ENCODE measurements around the gene CDH13.
A peak's percentile ranks its signal among the peaks of the same experiment; 100 is the strongest.

CDH13 gene

GRCh38 chr16:83651871-83652270, 1025.1 kb downstream of the CDH13 start:
- DNase-seq = peak; percentile 91

- DNase-seq = no peak
Measured at GRCh38 chr16:83652943-83653342, 1026.2 kb downstream of the CDH13 start.

- DNase-seq = no peak
Measured at GRCh38 chr16:83653785-83654184, 1027.0 kb downstream of the CDH13 start.

- DNase-seq = no peak
Measured at GRCh38 chr16:83660282-83660681, 1033.5 kb downstream of the CDH13 start.

GRCh38 chr16:83661656-83662055, 1034.9 kb downstream of the CDH13 start:
- no peak for DNase-seq

- no peak for DNase-seq
Measured at GRCh38 chr16:83666449-83666848, 1039.7 kb downstream of the CDH13 start.

- peak; percentile 40 for DNase-seq
Measured at GRCh38 chr16:83669456-83669855, 1042.7 kb downstream of the CDH13 start.

GRCh38 chr16:83674931-83675535, 1048.3 kb downstream of the CDH13 start:
- no peak for DNase-seq

GRCh38 chr16:83676086-83676485, 1049.3 kb downstream of the CDH13 start:
- no peak for DNase-seq

- DNase-seq = no peak
Measured at GRCh38 chr16:83680980-83681379, 1054.2 kb downstream of the CDH13 start.

GRCh38 chr16:83681381-83681956, 1054.7 kb downstream of the CDH13 start:
- no peak for DNase-seq

- DNase-seq = no peak
Measured at GRCh38 chr16:83682116-83682867, 1055.5 kb downstream of the CDH13 start.

GRCh38 chr16:83682868-83683235, 1056.1 kb downstream of the CDH13 start:
- DNase-seq = no peak

- no peak for DNase-seq
Measured at GRCh38 chr16:83685615-83686165, 1058.9 kb downstream of the CDH13 start.

- DNase-seq = no peak
Measured at GRCh38 chr16:83686726-83687125, 1060.0 kb downstream of the CDH13 start.

GRCh38 chr16:83689385-83689831, 1062.6 kb downstream of the CDH13 start:
- DNase-seq = no peak

- no peak for DNase-seq
Measured at GRCh38 chr16:83692224-83692623, 1065.5 kb downstream of the CDH13 start.

GRCh38 chr16:83698964-83699363, 1072.2 kb downstream of the CDH13 start:
- no peak for DNase-seq

GRCh38 chr16:83699817-83700216, 1073.0 kb downstream of the CDH13 start:
- DNase-seq = no peak

GRCh38 chr16:83700918-83701317, 1074.1 kb downstream of the CDH13 start:
- DNase-seq = no peak

- no peak for DNase-seq
Measured at GRCh38 chr16:83701494-83701893, 1074.7 kb downstream of the CDH13 start.

- no peak for DNase-seq
Measured at GRCh38 chr16:83704656-83705055, 1077.9 kb downstream of the CDH13 start.

- no peak for DNase-seq
Measured at GRCh38 chr16:83705856-83706255, 1079.1 kb downstream of the CDH13 start.

GRCh38 chr16:83706394-83706793, 1079.6 kb downstream of the CDH13 start:
- no peak for DNase-seq
